ENCODE results near the gene TSSK6.

TSSK6 gene

GRCh38 chr19:19464339-19465098 lies 50.8 kb downstream of the TSSK6 start:
- DNase-seq (ENCODE audit: low read depth) = no peak

Measured in stimulated activated CD8-positive, alpha-beta memory T cell treated with anti-CD3 and anti-CD28 coated beads, Interleukin-15, amount 100 ng/mL, for 24 hours (primary cell).